Mesendoderm (in vitro differentiated cells): ENCODE results near the gene DIAPH3.

Experiments
- DNase-seq: peaks from one replicate; pipeline ENCODE4 v3.0.0; 2013
- H2AK5ac ChIP-seq: 2 replicates; pipeline ENCODE4 v1.6.1; 2013; ENCODE audit warnings: low read length, inconsistent platforms
- H2BK120ac ChIP-seq: 2 replicates; pipeline ENCODE4 v1.6.1; 2013; ENCODE audit warnings: low read depth, mild to moderate bottlenecking, low read length, moderate library complexity, mixed read lengths
- H2BK15ac ChIP-seq: replicated peaks from 2 replicates; pipeline ENCODE4 v1.6.1; 2013; ENCODE audit warnings: low read depth, mild to moderate bottlenecking, moderate library complexity
- H2BK5ac ChIP-seq: 2 replicates; pipeline ENCODE4 v1.6.1; 2013; ENCODE audit warnings: low read length, inconsistent platforms
- H3K18ac ChIP-seq: 2 replicates; pipeline ENCODE4 v1.6.1; 2013; ENCODE audit warnings: mild to moderate bottlenecking, low read length, mixed read lengths
- H3K23ac ChIP-seq: one replicate; pipeline ENCODE4 v1.6.1; 2013; ENCODE audit warnings: low read length
- H3K27ac ChIP-seq: 2 replicates; pipeline ENCODE4 v1.5.1; 2013; ENCODE audit warnings: low read depth, mild to moderate bottlenecking, inconsistent platforms, low read length, moderate library complexity
- H3K27me3 ChIP-seq: 2 replicates; pipeline ENCODE4 v1.6.1; 2013; ENCODE audit warnings: low read length, control low read depth, mild to moderate bottlenecking, inconsistent platforms; ENCODE audit not compliant: insufficient read depth, poor library complexity
- H3K36me3 ChIP-seq: 2 replicates; pipeline ENCODE4 v1.6.1; 2013; ENCODE audit warnings: low read length, inconsistent platforms; ENCODE audit not compliant: control insufficient read depth, insufficient read depth
- H3K4ac ChIP-seq: one replicate; pipeline ENCODE4 v1.6.1; 2013; ENCODE audit warnings: low read depth, mild to moderate bottlenecking, low read length, moderate library complexity
- H3K4me1 ChIP-seq: 2 replicates; pipeline ENCODE4 v1.6.1; 2013; ENCODE audit warnings: low read depth, low read length, inconsistent platforms; ENCODE audit not compliant: control insufficient read depth
- H3K4me2 ChIP-seq: 2 replicates; pipeline ENCODE4 v1.6.1; 2013; ENCODE audit warnings: low read length
- H3K4me3 ChIP-seq: 2 replicates; pipeline ENCODE4 v1.5.1; 2013; ENCODE audit warnings: mild to moderate bottlenecking, low read length
- H3K56ac ChIP-seq: one replicate; pipeline ENCODE4 v1.6.1; 2013; ENCODE audit warnings: low read length
- H3K79me1 ChIP-seq: 2 replicates; pipeline ENCODE4 v1.6.1; 2013; ENCODE audit warnings: low read length, inconsistent platforms
- H3K79me2 ChIP-seq: 2 replicates; pipeline ENCODE4 v1.6.1; 2013; ENCODE audit warnings: mild to moderate bottlenecking, low read length; ENCODE audit not compliant: control insufficient read depth, insufficient read depth
- H3K9ac ChIP-seq: 2 replicates; pipeline ENCODE4 v1.6.1; 2013; ENCODE audit warnings: low read length, inconsistent platforms
- H4K5ac ChIP-seq: one replicate; pipeline ENCODE4 v1.6.1; 2013; ENCODE audit warnings: low read length
- H4K8ac ChIP-seq: one replicate; pipeline ENCODE4 v1.6.1; 2013; ENCODE audit warnings: low read depth, mild to moderate bottlenecking, control low read depth, low read length, moderate library complexity
- WGBS: extraction: QIAGEN DNeasy Blood & Tissue Kit; methylation state at CpG from one replicate; pipeline ENCODE4 v1.1.7; 2013; ENCODE audit warnings: low lambda C conversion rate, missing lambda C conversion rate; ENCODE audit not compliant: insufficient coverage; ENCODE audit errors: extremely low coverage; 5-methylcytosine and 5-hydroxymethylcytosine counted together

DIAPH3 gene

DNA sequence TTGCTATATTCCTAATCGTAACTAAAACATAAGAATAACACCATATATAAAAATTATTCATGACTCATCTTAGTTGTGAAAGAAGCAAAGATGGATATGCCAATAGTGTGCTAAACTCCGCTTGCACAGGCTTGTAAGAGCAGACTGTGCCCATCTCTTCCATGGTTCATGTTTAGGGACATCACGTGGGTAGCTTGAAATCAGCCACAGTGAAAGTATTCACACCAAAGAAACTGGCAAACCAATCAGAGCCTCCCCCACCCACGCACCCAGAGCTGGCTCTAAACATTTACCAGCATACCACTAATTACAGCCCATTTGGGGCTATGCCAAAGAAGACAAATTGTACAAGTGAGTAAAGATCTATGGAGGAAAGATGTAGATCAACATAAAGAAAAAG, 147.5 kb downstream of the DIAPH3 start:
- Histone ChIP-seq H3K79me1 (no peaks in the 10 kb centered on the region), H2BK15ac (no peak overlapping the region), H2BK120ac (no peak overlapping the region), H3K4me1 (no peaks in the 10 kb centered on the region), H3K27me3 (no peaks in the 10 kb centered on the region), H3K4me3 (no peak overlapping the region), H2AK5ac (no peak overlapping the region), H3K4ac (no peak overlapping the region), H4K8ac (no peak overlapping the region), H3K79me2 (no peaks in the 10 kb centered on the region), H3K9ac (no peak overlapping the region), H3K56ac (no peak overlapping the region), H4K5ac (no peak overlapping the region), H3K27ac (no peak overlapping the region), H3K36me3 (no peaks in the 10 kb centered on the region), H3K18ac (no peak overlapping the region), H2BK5ac (no peak overlapping the region), H3K23ac (no peak overlapping the region), H3K4me2 (no peak overlapping the region)
- WGBS, result 100% methylated on average over 1 of the region's 4 CpGs
- no peak for DNase-seq

DNA sequence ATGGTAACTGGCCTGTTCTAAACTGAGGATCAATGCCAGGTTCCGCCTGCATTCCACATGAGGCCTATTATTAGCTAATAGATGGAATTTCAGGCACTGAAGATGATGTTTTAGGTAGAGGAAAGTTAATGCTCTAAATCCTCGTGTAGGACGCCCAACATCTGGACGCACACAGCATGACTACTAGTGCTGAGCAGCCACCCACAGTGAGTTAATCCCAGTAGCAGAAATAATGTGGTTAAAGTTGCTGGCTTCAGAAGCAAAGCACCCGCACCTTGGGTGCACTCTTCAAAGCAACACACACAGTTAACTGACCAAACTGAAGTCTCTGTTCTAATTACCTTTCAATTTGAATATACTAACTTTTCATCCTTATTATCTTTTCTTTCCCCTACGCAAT, 150.6 kb downstream of the DIAPH3 start:
- H3K79me2 ChIP-seq, result no peaks in the 10 kb centered on the region
- no peak overlapping the region for H3K18ac ChIP-seq
- H3K23ac ChIP-seq, result no peak overlapping the region
- no peak overlapping the region for H3K27ac ChIP-seq
- H3K36me3 ChIP-seq, result no peaks in the 10 kb centered on the region
- no peak overlapping the region for H3K4ac ChIP-seq
- H3K9ac ChIP-seq, result no peak overlapping the region
- no peak for DNase-seq
- no peaks in the 10 kb centered on the region for H3K4me1 ChIP-seq
- no peaks in the 10 kb centered on the region for H3K79me1 ChIP-seq
- no peaks in the 10 kb centered on the region for H3K27me3 ChIP-seq
- H3K56ac ChIP-seq, result no peak overlapping the region
- no peak overlapping the region for H4K8ac ChIP-seq
- no peak overlapping the region for H2BK15ac ChIP-seq
- no peak overlapping the region for H2BK5ac ChIP-seq
- no peak overlapping the region for H2AK5ac ChIP-seq
- whole genome bisulfite sequencing, result 100% methylated on average over 1 of the region's 6 CpGs
- no peak overlapping the region for H2BK120ac ChIP-seq
- H3K4me3 ChIP-seq, result no peak overlapping the region
- H4K5ac ChIP-seq, result no peak overlapping the region
- no peak overlapping the region for H3K4me2 ChIP-seq

DNA sequence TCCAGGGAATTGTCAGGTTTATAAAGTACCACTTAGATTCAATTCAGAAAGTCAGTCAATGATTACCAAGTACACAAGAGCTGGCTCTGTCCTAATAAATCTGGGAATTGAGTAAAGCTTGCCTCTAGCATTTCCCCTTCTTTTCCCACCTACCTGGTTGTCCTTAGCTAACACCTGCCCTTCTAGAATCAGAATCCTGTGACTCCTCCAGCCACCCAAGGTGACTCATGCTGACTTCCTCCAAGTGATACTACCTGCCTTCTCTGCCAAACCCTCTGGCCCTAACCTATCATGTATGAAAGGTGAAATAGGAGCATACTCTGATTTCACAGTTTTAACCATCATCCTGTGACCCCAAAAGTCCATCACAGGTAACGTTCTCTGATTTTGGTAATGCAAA, 151.2 kb downstream of the DIAPH3 start:
- H3K27me3 ChIP-seq, result no peaks in the 10 kb centered on the region
- no CpG with 5 or more reads among the region's 1 CpG for WGBS
- no peak overlapping the region for H3K4ac ChIP-seq
- H3K27ac ChIP-seq, result no peak overlapping the region
- no peak overlapping the region for H3K56ac ChIP-seq
- H3K9ac ChIP-seq, result no peak overlapping the region
- no peak overlapping the region for H3K18ac ChIP-seq
- H3K4me1 ChIP-seq, result no peaks in the 10 kb centered on the region
- H3K23ac ChIP-seq, result no peak overlapping the region
- H3K4me2 ChIP-seq, result no peak overlapping the region
- no peak overlapping the region for H4K5ac ChIP-seq
- no peak overlapping the region for H4K8ac ChIP-seq
- H2AK5ac ChIP-seq, result no peak overlapping the region
- DNase-seq, result peak; percentile 23
- H3K79me2 ChIP-seq, result no peaks in the 10 kb centered on the region
- H2BK5ac ChIP-seq, result no peak overlapping the region
- no peaks in the 10 kb centered on the region for H3K79me1 ChIP-seq
- H3K36me3 ChIP-seq, result no peaks in the 10 kb centered on the region
- H2BK120ac ChIP-seq, result no peak overlapping the region
- H3K4me3 ChIP-seq, result no peak overlapping the region
- no peak overlapping the region for H2BK15ac ChIP-seq

DNA sequence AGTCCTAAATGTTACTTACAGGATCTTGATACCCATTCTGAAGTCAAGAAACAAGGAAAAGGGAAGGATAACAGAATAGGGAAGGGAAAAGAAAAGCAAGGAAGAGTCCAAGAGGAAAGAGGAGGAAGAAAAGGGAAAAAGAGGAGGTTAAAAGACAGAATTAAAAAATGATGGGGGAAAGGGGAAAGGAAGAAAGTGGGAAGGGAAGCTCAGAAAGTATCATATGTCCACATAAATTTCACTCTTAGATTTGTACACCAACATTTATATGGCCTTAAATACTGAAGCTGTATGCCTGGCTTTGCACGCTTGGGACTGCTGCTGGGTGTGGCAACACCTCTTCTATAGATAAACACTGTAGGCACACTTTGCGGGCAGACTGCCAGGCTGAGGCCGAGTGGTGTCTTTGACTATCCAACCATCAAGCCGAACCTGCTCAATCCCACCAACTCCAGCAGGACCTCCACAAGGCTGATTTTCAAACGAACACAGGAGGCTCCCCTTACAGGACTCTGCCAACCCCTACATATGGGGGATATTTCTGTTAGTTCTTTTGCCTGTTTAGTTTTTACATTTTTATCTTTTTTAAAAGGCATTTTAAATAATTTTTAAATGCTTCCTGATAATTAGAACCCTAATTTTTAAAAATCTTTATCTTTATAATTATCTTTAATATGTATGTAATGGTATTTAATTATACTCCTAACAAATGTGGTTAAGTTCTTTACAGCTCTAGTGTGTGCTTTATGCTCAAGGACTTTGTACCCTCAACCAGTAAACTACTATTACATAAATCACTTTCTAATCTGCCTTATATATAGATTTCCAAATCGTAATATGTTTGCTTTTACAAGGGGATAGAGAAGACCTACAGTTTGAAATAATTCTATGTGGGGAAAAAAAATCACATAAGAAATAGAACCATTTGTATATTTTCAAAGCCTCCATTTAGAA, 154.2 kb downstream of the DIAPH3 start:
- no peak overlapping the region for H4K5ac ChIP-seq
- H2BK15ac ChIP-seq, result no peak overlapping the region
- no peak overlapping the region for H3K4me3 ChIP-seq
- no CpG with 5 or more reads among the region's 6 CpGs for WGBS
- no peak overlapping the region for H3K4me2 ChIP-seq
- H2AK5ac ChIP-seq, result no peak overlapping the region
- no peaks in the 10 kb centered on the region for H3K4me1 ChIP-seq
- H3K36me3 ChIP-seq, result no peaks in the 10 kb centered on the region
- no peak overlapping the region for H4K8ac ChIP-seq
- no peak overlapping the region for H3K18ac ChIP-seq
- H2BK120ac ChIP-seq, result no peak overlapping the region
- no peaks in the 10 kb centered on the region for H3K27me3 ChIP-seq
- H3K9ac ChIP-seq, result no peak overlapping the region
- no peak overlapping the region for H3K23ac ChIP-seq
- no peaks in the 10 kb centered on the region for H3K79me2 ChIP-seq
- no peak overlapping the region for H3K27ac ChIP-seq
- no peaks in the 10 kb centered on the region for H3K79me1 ChIP-seq
- no peak overlapping the region for H3K56ac ChIP-seq
- H3K4ac ChIP-seq, result no peak overlapping the region
- no peak overlapping the region for H2BK5ac ChIP-seq
- DNase-seq, result no peak

DNA sequence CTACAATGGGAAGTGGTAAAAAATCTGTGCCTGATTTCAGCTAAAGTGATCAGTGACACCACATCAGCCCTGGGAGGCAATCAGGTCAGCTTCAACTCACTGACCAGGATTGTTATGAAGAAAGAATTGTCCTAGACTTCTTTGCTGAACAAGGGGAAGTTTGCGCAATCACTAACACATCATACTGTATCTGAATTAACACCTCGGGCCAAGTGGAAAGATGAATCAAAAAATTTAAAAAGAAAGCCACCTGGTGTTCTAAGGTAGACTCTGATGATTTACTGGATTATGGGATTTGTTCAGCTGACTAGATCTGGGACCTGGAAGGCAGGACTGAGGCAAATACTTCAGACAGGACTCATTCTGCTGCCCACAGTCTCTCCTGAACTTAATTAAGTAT, 161.8 kb downstream of the DIAPH3 start:
- Histone ChIP-seq H2AK5ac (no peak overlapping the region), H2BK5ac (no peak overlapping the region), H3K27ac (no peak overlapping the region), H3K79me1 (peaks cover 2% of the 10 kb centered on the region), H2BK15ac (no peak overlapping the region), H3K4me3 (no peak overlapping the region), H3K79me2 (no peaks in the 10 kb centered on the region), H3K9ac (no peak overlapping the region), H4K8ac (no peak overlapping the region), H4K5ac (no peak overlapping the region), H3K4ac (no peak overlapping the region), H3K56ac (no peak overlapping the region), H3K27me3 (no peaks in the 10 kb centered on the region), H3K36me3 (no peaks in the 10 kb centered on the region), H3K23ac (no peak overlapping the region), H2BK120ac (no peak overlapping the region), H3K4me2 (no peak overlapping the region), H3K4me1 (no peaks in the 10 kb centered on the region), H3K18ac (no peak overlapping the region)
- WGBS, result no CpG with 5 or more reads among the region's 2 CpGs
- no peak for DNase-seq

DNA sequence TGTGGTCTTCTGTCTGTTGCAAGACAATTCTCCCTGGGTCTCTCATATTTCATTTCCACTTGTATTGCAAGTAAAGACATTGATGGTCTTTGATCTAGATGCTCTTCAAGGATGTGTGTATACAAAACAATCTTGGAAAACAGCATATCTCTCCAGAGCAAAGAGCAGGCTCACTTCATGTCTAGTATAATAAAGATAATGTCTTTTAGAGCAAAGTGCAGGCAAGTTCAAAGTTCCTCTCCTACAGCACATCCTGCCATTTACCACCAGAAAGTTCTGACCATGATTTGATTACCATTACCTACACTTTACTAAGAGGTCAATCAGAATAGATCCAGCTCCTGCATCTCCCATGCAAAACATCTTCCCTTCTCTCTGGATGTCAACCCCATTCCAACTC, 162.8 kb downstream of the DIAPH3 start:
- Histone ChIP-seq H3K27ac (no peak overlapping the region), H3K27me3 (no peaks in the 10 kb centered on the region)

More for the DNA sequence above, 162.8 kb downstream of the DIAPH3 start:
- Histone ChIP-seq H2BK15ac (no peak overlapping the region), H4K5ac (no peak overlapping the region), H3K79me2 (no peaks in the 10 kb centered on the region), H2BK5ac (no peak overlapping the region), H2BK120ac (no peak overlapping the region), H3K36me3 (no peaks in the 10 kb centered on the region), H3K56ac (no peak overlapping the region), H4K8ac (no peak overlapping the region), H3K79me1 (peaks cover 2% of the 10 kb centered on the region), H3K4ac (no peak overlapping the region), H3K4me1 (no peaks in the 10 kb centered on the region), H3K18ac (no peak overlapping the region), H2AK5ac (no peak overlapping the region), H3K4me2 (no peak overlapping the region), H3K9ac (no peak overlapping the region), H3K4me3 (no peak overlapping the region), H3K23ac (no peak overlapping the region)
- no peak for DNase-seq
